ENCODE results near the gene PDCD1LG2.

Gene PDCD1LG2

DNA sequence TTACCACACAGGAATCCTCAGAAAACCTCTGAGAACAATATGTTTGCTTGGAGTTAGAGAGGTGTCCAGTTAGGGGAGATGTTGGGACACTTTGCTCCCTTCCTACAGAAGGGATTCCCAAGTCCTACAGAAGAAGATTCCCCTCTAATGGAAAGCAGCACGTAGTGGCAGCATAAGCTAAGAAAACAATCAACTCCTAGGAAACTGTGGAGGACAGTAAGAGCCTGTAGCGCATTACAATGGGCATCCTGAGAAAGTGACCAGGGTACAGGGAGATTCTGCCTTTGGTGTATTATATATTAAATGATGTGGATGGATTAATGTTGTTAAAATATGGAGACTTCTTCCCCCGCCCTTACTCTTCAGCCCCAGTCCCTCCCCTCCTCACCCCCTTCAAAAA, 104.7 kb downstream of the PDCD1LG2 start:
- no peak for DNase-seq

- peak; percentile 34 to 49 for DNase-seq
Measured at GRCh38 chr9:5617749-5618148, 107.4 kb downstream of the PDCD1LG2 start.

DNA sequence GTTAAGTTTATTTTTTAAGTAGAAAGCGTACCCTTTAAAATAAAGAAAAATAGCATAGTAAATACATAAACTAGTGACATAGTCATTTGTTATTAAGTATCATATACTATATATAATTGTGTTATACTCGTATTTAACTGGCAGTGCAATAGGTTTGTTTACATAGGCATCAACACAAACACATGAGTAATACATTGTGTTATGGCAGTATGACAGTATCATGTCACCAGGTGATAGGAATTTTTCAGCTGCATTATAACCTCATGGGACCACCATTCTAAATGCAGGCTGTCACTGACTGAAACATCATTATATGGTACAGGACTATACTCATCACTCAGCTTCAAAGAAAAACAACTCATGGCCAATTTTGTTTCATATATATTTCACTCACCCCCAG, 110.2 kb downstream of the PDCD1LG2 start:
- DNase-seq: no peak

Data from AML-193 (cell line).